H9 (cell line): ENCODE measurements around the gene TNFSF4. TPM values are rescaled to one million over a fixed set of nuclear protein-coding genes. Genes with fewer than 3 reads are reported as not detected.

Source experiments
- DNase-seq: peaks from one replicate; pipeline ENCODE4 v3.0.0-alpha.2; 2017
- H2AFZ ChIP-seq: one replicate; pipeline ENCODE4 v1.6.1; 2013; ENCODE audit warnings: mild to moderate bottlenecking, low read length, control low read depth, moderate library complexity
- H2AK5ac ChIP-seq: 2 replicates; pipeline ENCODE4 v1.6.1; 2013; ENCODE audit warnings: low read length, control low read depth, mixed read lengths; ENCODE audit not compliant: insufficient read length
- H2BK120ac ChIP-seq: one replicate; pipeline ENCODE4 v1.6.1; 2013; ENCODE audit warnings: low read depth, mild to moderate bottlenecking, low read length, control low read depth, inconsistent platforms; ENCODE audit not compliant: poor library complexity, severe bottlenecking
- H2BK12ac ChIP-seq: 2 replicates; pipeline ENCODE4 v1.6.1; 2013; ENCODE audit warnings: low read length, control low read depth, mixed read lengths, low read depth; ENCODE audit not compliant: insufficient read length
- H2BK15ac ChIP-seq: 2 replicates; pipeline ENCODE4 v1.6.1; 2013; ENCODE audit warnings: low read depth, low read length, control low read depth
- H2BK20ac ChIP-seq: one replicate; pipeline ENCODE4 v1.6.1; 2013; ENCODE audit warnings: low read depth, mild to moderate bottlenecking, low read length, control low read depth, inconsistent platforms; ENCODE audit not compliant: poor library complexity, severe bottlenecking
- H2BK5ac ChIP-seq: 2 replicates; pipeline ENCODE4 v1.6.1; 2013; ENCODE audit warnings: low read length, control low read depth, mixed read lengths; ENCODE audit not compliant: insufficient read length
- H3K14ac ChIP-seq: 2 replicates; pipeline ENCODE4 v1.6.1; 2013; ENCODE audit warnings: low read length, control low read depth; ENCODE audit not compliant: insufficient read depth
- H3K18ac ChIP-seq: 2 replicates; pipeline ENCODE4 v1.6.1; 2013; ENCODE audit warnings: low read depth, mild to moderate bottlenecking, mixed read lengths, low read length, control low read depth; ENCODE audit not compliant: insufficient read length
- H3K23ac ChIP-seq: 2 replicates; pipeline ENCODE4 v1.6.1; 2013; ENCODE audit warnings: low read length, control low read depth, mixed read lengths, low read depth; ENCODE audit not compliant: insufficient read length
- H3K23me2 ChIP-seq: 2 replicates; pipeline ENCODE4 v1.6.1; 2013; ENCODE audit warnings: low read depth, mild to moderate bottlenecking, mixed read lengths, low read length, control low read depth; ENCODE audit not compliant: insufficient read length, poor library complexity, severe bottlenecking
- H3K27ac ChIP-seq: 2 replicates; pipeline ENCODE4 v1.5.1; 2013; ENCODE audit warnings: low read length, control low read depth, mixed read lengths, low read depth; ENCODE audit not compliant: insufficient read length
- H3K27me3 ChIP-seq: 2 replicates; pipeline ENCODE4 v1.6.1; 2013; ENCODE audit warnings: low read length, control low read depth, inconsistent platforms; ENCODE audit not compliant: insufficient read depth
- H3K4ac ChIP-seq: 2 replicates; pipeline ENCODE4 v1.6.1; 2013; ENCODE audit warnings: low read depth, mild to moderate bottlenecking, control low read depth, inconsistent platforms, low read length, moderate library complexity
- H3K4me1 ChIP-seq: 2 replicates; pipeline ENCODE4 v1.6.1; 2013; ENCODE audit warnings: low read length, control low read depth, inconsistent platforms; ENCODE audit not compliant: insufficient read depth
- H3K4me2 ChIP-seq: 2 replicates; pipeline ENCODE4 v1.6.1; 2013; ENCODE audit warnings: low read length, control low read depth, mixed read lengths; ENCODE audit not compliant: insufficient read length, insufficient read depth
- H3K56ac ChIP-seq: 2 replicates; pipeline ENCODE4 v1.6.1; 2013; ENCODE audit warnings: low read depth, mild to moderate bottlenecking, mixed read lengths, low read length, control low read depth; ENCODE audit not compliant: insufficient read length
- H3K79me1 ChIP-seq: 2 replicates; pipeline ENCODE4 v1.6.1; 2013; ENCODE audit warnings: low read depth, mild to moderate bottlenecking, moderate library complexity, low read length, control low read depth, inconsistent platforms; ENCODE audit not compliant: insufficient read depth, poor library complexity, severe bottlenecking
- H3K79me2 ChIP-seq: 2 replicates; pipeline ENCODE4 v1.6.1; 2013; ENCODE audit warnings: low read length, control low read depth, inconsistent platforms; ENCODE audit not compliant: insufficient read depth
- H3K9ac ChIP-seq: 2 replicates; pipeline ENCODE4 v1.6.1; 2013; ENCODE audit warnings: low read length, control low read depth, mixed read lengths; ENCODE audit not compliant: insufficient read length; ENCODE audit errors: extremely low read depth
- H3K9me3 ChIP-seq: one replicate; pipeline ENCODE4 v1.6.1; 2013; ENCODE audit warnings: low read depth, low read length, inconsistent platforms; ENCODE audit not compliant: control insufficient read depth
- H3T11ph ChIP-seq: one replicate; pipeline ENCODE4 v1.6.1; 2013; ENCODE audit warnings: mild to moderate bottlenecking, low read length, control low read depth, inconsistent platforms
- H4K20me1 ChIP-seq: one replicate; pipeline ENCODE4 v1.6.1; 2013; ENCODE audit not compliant: control insufficient read depth, insufficient read length, insufficient read depth
- H4K5ac ChIP-seq: 2 replicates; pipeline ENCODE4 v1.6.1; 2013; ENCODE audit warnings: low read depth, mild to moderate bottlenecking, mixed read lengths, low read length, control low read depth; ENCODE audit not compliant: insufficient read length
- H4K8ac ChIP-seq: replicated peaks from 2 replicates; pipeline ENCODE4 v1.6.1; 2013; ENCODE audit warnings: low read length, control low read depth, mixed read lengths, low read depth; ENCODE audit not compliant: insufficient read length
- H4K91ac ChIP-seq: 2 replicates; pipeline ENCODE4 v1.6.1; 2013; ENCODE audit warnings: low read depth, mild to moderate bottlenecking, moderate library complexity, mixed read lengths, low read length, control low read depth; ENCODE audit not compliant: insufficient read length
- H3K27ac Mint-ChIP-seq, 3 experiments: 2 replicates in 2 of 3; 3 replicates in 1 of 3; pipeline ENCODE4 v1.8.0; 2020 to 2021; ENCODE audit warnings: mixed read lengths in 3 of 3, mild to moderate bottlenecking in 1 of 3, moderate library complexity in 1 of 3
- H3K27me3 Mint-ChIP-seq: 2 replicates; pipeline ENCODE4 v1.8.0; 2021; ENCODE audit warnings: low read depth, mild to moderate bottlenecking, moderate library complexity, mixed read lengths
- H3K36me3 Mint-ChIP-seq, 3 experiments: 2 replicates in 2 of 3; 3 replicates in 1 of 3; pipeline ENCODE4 v1.8.0; 2020 to 2021; ENCODE audit warnings: low read depth in 3 of 3, mixed read lengths in 3 of 3; ENCODE audit not compliant: insufficient read depth in 1 of 3
- H3K4me1 Mint-ChIP-seq, 2 experiments: 2 replicates each; pipeline ENCODE4 v1.8.0; 2020; ENCODE audit warnings: mixed read lengths in 2 of 2
- H3K4me3 Mint-ChIP-seq, 2 experiments: 2 replicates in 1 of 2; 3 replicates in 1 of 2; pipeline ENCODE4 v1.8.0; 2020 to 2021; ENCODE audit warnings: mild to moderate bottlenecking in 2 of 2, mixed read lengths in 2 of 2, moderate library complexity in 1 of 2
- H3K9me3 Mint-ChIP-seq, 2 experiments: 2 replicates in 1 of 2; 3 replicates in 1 of 2; pipeline ENCODE4 v1.8.0; 2020; ENCODE audit warnings: mild to moderate bottlenecking in 2 of 2, mixed read lengths in 2 of 2, moderate library complexity in 1 of 2
- WGBS: extraction: QIAGEN DNeasy Blood & Tissue Kit; methylation state at CpG from one replicate; pipeline ENCODE4 v1.1.7; 2013; ENCODE audit warnings: missing lambda C conversion rate, low lambda C conversion rate, mixed read lengths; ENCODE audit not compliant: insufficient read length; ENCODE audit errors: extremely low coverage; 5-methylcytosine and 5-hydroxymethylcytosine counted together
- total RNA-seq: library from RNA; stranded (reverse); gene quantifications from 2 replicates; pipeline ENCODE4 v1.2.1, GENCODE V29; 2021
- TF ChIP-seq, protein P1 (sequence below): fragments of 200-600 bp; sonication (generic); conservative IDR thresholded peaks from 3 replicates; pipeline ENCODE4 v1.8.0; 2021; ENCODE audit warnings: antibody characterized with exemption, mild to moderate bottlenecking

TNFSF4 gene
- total RNA-seq, 1 experiment from 2014 or later = 0.28 TPM

DNA sequence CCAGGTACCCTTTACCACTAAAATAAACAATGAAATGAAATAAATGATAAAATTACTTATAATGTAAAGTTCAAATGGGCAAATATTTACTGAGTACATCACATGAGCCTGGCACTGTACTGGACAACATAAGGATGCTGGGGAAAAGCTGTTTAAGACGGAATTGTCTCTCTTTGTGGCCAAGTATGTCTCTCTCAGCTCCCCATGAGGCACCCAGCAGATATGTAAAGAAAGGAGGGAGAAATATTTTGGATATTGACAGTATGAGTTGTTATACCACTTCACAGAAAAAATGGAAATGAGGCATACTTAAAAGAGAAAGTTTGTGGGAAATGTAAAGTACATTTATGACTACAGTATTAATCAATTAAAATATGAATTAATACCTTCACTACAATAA is 1.0 kb upstream of the TNFSF4 start:
- no peak overlapping the region for H3K23ac ChIP-seq
- no peaks in the 10 kb centered on the region for H3K79me2 ChIP-seq
- no peak overlapping the region for H3K18ac ChIP-seq

More for the DNA sequence above, 1.0 kb upstream of the TNFSF4 start:
- Histone ChIP-seq H2BK15ac (no peak overlapping the region), H4K91ac (no peak overlapping the region), H4K5ac (no peak overlapping the region), H3K14ac (no peak overlapping the region), H3K27ac (no peak overlapping the region), H4K20me1 (no peaks in the 10 kb centered on the region), H3K4me2 (no peak overlapping the region), H2BK20ac (no peak overlapping the region), H3K23me2 (no peaks in the 10 kb centered on the region), H3K4ac (no peak overlapping the region), H3K56ac (no peak overlapping the region), H3K4me1 (no peaks in the 10 kb centered on the region), H2AFZ (no peak overlapping the region), H4K8ac (no peak overlapping the region), H2AK5ac (no peak overlapping the region), H3K27me3 (peaks cover 14% of the 10 kb centered on the region; the same call in 1 of the 2 replicates), H3K9me3 (no peaks in the 10 kb centered on the region), H3K79me1 (no peaks in the 10 kb centered on the region), H2BK5ac (no peak overlapping the region), H3K9ac (no peak overlapping the region), H2BK120ac (no peak overlapping the region), H2BK12ac (no peak overlapping the region), H3T11ph (no peak overlapping the region)
- no peaks in the 10 kb centered on the region; a peak in 1 of 5 replicates for H3K9me3 Mint-ChIP-seq
- peaks cover 74% of the 10 kb centered on the region for H3K27me3 Mint-ChIP-seq
- DNase-seq = no peak
- TF ChIP-seq, protein P1, sequence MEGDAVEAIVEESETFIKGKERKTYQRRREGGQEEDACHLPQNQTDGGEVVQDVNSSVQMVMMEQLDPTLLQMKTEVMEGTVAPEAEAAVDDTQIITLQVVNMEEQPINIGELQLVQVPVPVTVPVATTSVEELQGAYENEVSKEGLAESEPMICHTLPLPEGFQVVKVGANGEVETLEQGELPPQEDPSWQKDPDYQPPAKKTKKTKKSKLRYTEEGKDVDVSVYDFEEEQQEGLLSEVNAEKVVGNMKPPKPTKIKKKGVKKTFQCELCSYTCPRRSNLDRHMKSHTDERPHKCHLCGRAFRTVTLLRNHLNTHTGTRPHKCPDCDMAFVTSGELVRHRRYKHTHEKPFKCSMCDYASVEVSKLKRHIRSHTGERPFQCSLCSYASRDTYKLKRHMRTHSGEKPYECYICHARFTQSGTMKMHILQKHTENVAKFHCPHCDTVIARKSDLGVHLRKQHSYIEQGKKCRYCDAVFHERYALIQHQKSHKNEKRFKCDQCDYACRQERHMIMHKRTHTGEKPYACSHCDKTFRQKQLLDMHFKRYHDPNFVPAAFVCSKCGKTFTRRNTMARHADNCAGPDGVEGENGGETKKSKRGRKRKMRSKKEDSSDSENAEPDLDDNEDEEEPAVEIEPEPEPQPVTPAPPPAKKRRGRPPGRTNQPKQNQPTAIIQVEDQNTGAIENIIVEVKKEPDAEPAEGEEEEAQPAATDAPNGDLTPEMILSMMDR = no peak
- H3K27ac Mint-ChIP-seq = no peak overlapping the region
- no peak overlapping the region for H3K4me3 Mint-ChIP-seq
- no CpG with 5 or more reads among the region's 1 CpG for WGBS
- peaks cover 12 to 16% of the 10 kb centered on the region in 2 experiments for H3K4me1 Mint-ChIP-seq
- no peaks in the 10 kb centered on the region for H3K36me3 Mint-ChIP-seq
